ENCODE results near the gene CA12.

The CA12 gene

DNA sequence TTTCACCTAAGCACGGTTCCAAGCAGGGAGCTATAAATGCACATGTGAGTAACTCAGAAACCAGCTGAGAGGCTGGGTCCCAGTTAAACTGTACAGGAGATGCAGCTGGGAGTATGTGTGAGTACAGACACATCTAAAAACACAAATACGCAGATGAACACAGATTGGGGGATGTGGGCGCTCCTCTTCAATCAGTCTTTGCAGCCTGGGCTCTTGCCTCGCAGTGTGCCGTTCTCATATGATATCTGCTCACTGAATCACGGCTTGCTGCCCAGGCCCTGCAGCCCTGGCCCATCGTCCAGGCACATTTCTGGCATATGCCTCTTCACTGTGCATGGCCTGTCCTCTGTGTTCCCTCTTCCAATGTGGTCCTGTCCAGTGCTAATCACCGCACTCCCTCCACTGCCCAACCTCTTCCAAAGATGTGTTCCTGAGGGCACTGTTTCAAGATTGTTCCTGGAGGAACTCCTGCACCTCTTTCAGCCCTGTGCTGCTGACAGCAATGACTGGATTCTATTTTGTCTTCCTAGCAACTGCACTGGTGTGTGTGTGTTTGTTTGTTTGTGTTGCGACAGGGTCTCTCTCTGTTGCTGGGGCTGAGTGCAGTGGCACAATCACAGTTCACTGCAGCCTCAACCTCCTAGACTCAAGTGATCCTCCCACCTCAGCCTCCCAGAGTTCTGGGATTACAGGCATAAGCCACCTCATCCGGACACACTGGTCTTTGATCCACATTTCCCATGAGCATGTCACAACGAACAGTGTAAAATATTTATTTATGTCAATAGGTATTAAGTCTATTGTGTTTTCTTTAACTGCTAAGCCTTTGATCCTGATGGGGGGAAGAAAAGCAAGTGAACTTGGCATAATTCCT is 17.0 kb downstream of the CA12 start:
- TF ChIP-seq, protein P1, sequence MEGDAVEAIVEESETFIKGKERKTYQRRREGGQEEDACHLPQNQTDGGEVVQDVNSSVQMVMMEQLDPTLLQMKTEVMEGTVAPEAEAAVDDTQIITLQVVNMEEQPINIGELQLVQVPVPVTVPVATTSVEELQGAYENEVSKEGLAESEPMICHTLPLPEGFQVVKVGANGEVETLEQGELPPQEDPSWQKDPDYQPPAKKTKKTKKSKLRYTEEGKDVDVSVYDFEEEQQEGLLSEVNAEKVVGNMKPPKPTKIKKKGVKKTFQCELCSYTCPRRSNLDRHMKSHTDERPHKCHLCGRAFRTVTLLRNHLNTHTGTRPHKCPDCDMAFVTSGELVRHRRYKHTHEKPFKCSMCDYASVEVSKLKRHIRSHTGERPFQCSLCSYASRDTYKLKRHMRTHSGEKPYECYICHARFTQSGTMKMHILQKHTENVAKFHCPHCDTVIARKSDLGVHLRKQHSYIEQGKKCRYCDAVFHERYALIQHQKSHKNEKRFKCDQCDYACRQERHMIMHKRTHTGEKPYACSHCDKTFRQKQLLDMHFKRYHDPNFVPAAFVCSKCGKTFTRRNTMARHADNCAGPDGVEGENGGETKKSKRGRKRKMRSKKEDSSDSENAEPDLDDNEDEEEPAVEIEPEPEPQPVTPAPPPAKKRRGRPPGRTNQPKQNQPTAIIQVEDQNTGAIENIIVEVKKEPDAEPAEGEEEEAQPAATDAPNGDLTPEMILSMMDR (IDR thresholded peaks at IDR 0.05; ENCODE audit: low read depth, low read length): no peak
- H3K9me3 ChIP-seq (ENCODE audit: severe bottlenecking): no peaks in the 10 kb centered on the region
- H3K36me3 ChIP-seq: no peaks in the 10 kb centered on the region
- no peak overlapping the region for H3K4me3 ChIP-seq (ENCODE audit: low read depth, low read length)
- DNase-seq: no peak
- no peak overlapping the region for H3K27ac ChIP-seq
- no peaks in the 10 kb centered on the region for H3K27me3 ChIP-seq (ENCODE audit: insufficient read depth, low read depth, severe bottlenecking)

DNA sequence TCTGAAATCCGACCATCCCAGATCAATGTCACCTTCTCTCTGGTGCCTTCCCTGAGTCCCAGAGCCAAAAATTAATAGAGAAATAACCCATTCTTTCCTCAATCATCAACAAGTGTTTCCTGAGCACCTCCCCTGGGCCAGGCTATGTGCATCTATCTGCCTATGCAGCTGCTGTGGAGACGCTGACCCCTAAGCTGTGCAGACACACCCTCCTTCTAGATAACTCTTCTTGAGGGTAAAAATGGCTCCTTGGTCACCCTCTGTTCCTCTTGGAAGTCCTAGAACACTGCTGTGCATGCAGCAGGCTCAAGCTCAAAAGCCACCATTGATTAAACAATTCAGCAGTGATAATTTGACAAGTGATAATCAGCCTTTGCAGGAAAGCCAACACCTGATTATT is 18.4 kb downstream of the CA12 start:
- H3K27me3 ChIP-seq (ENCODE audit: insufficient read depth, low read depth, severe bottlenecking): no peaks in the 10 kb centered on the region
- no peaks in the 10 kb centered on the region for H3K9me3 ChIP-seq (ENCODE audit: severe bottlenecking)
- DNase-seq: no peak
- no peak overlapping the region for H3K4me3 ChIP-seq (ENCODE audit: low read depth, low read length)
- no peaks in the 10 kb centered on the region for H3K36me3 ChIP-seq
- TF ChIP-seq, protein P1 (IDR thresholded peaks at IDR 0.05; ENCODE audit: low read depth, low read length): no peak
- no peak overlapping the region for H3K27ac ChIP-seq

DNA sequence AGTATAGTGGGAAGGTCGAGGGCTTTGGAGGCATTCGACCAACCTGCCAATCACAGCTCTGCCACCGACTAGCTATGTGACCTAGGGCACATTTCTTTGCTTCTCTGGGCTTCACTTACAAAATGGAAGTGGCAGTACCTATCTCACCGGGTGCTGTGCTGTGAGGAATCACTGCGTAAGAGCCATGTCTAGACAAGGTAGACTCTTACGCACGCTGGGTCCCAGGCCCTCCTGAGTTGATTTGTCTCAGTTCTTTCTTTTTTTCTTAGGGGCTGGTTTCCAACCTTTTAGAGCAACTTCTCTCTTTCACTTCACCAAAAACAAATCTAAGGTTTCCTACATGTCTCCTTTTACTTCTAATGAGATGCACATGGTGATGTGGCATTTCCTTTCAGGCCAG is 18.8 kb downstream of the CA12 start:
- TF ChIP-seq, protein P1 (IDR thresholded peaks at IDR 0.05; ENCODE audit: low read depth, low read length): no peak
- H3K27me3 ChIP-seq (ENCODE audit: insufficient read depth, low read depth, severe bottlenecking): no peaks in the 10 kb centered on the region
- no peak overlapping the region for H3K4me3 ChIP-seq (ENCODE audit: low read depth, low read length)
- no peak for DNase-seq
- H3K36me3 ChIP-seq: no peaks in the 10 kb centered on the region
- no peaks in the 10 kb centered on the region for H3K9me3 ChIP-seq (ENCODE audit: severe bottlenecking)
- H3K27ac ChIP-seq: no peak overlapping the region

DNA sequence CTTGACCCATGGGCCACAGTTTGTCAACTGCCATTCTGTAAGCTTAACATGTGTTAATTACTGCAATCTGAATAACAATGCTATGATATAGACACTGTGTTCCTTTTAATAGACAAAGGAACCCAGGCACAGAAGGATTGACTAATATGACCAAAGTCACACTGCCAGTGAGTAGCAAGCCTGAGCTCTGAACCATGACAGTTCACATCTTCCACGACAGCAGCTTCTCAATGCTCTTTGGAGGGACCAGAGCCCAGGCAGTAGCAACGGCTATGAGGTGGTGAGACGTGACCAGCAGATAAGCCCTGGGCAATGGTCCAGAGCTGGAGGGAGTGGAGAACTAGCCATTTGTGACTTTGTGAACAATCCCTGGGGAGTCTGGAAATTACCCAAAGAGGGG is 19.4 kb downstream of the CA12 start:
- Histone ChIP-seq H3K27me3 (ENCODE audit: insufficient read depth, low read depth, severe bottlenecking) (no peaks in the 10 kb centered on the region), H3K27ac (no peak overlapping the region), H3K9me3 (ENCODE audit: severe bottlenecking) (no peaks in the 10 kb centered on the region), H3K36me3 (no peaks in the 10 kb centered on the region), H3K4me3 (ENCODE audit: low read depth, low read length) (no peak overlapping the region)
- TF ChIP-seq, protein P1 (IDR thresholded peaks at IDR 0.05; ENCODE audit: low read depth, low read length): no peak
- no peak for DNase-seq

DNA sequence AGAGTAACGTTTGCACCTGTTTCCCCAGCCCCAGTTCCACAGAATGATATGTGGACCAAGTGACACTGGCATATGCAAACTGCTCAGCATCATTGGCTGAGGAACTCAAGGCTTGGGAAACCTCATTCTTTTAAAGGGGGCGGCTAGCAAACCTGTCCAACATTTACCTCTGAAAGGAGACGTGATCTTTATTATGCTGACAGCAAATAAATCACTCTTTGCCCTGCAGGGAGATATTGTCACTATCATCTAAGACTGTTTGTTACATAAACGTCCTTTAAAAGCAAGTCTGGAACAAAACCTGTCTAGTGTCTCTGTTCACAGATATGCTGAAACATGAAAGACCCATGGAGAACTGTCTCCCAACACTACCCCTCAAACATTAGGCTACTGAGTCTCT is 21.5 kb downstream of the CA12 start:
- Histone ChIP-seq H3K36me3 (no peaks in the 10 kb centered on the region), H3K27ac (no peak overlapping the region), H3K4me3 (ENCODE audit: low read depth, low read length) (no peak overlapping the region), H3K9me3 (ENCODE audit: severe bottlenecking) (no peaks in the 10 kb centered on the region), H3K27me3 (ENCODE audit: insufficient read depth, low read depth, severe bottlenecking) (no peaks in the 10 kb centered on the region)
- DNase-seq: no peak
- TF ChIP-seq, protein P1 (IDR thresholded peaks at IDR 0.05; ENCODE audit: low read depth, low read length): no peak
